A549 (cell line): ENCODE measurements around the gene LRP6. TPM values are rescaled to one million over a fixed set of nuclear protein-coding genes. Genes with fewer than 3 reads are reported as not detected.
A peak's percentile ranks its signal among the peaks of the same experiment; 100 is the strongest.

Experiments used
- ATAC-seq, 2 experiments: fragments of 200-7000 bp in 1 of 2; fragments of >200 bp in 1 of 2; cut with Nextera tagmentation in 1 of 2; cut with Tn5 transposase in 1 of 2; 3 replicates each; pipeline versions ENCODE4 v1.8.0 to v1.9.1; 2018 to 2020; ENCODE audit warnings: mild to moderate bottlenecking in 1 of 2, moderate library complexity in 1 of 2
- CTCF ChIA-PET: fragments of 300-600 bp; sonication (Branson Sonifier 250); formaldehyde crosslinking; extraction: SDS; loops from one replicate; lab custom pipeline; 2021; ENCODE audit warnings: antibody characterized with exemption, inconsistent platforms; lab: Yijun Ruan, JAX
- POLR2A ChIA-PET: fragments of 350-600 bp; formaldehyde crosslinking; extraction: SDS; loops from one replicate; lab custom pipeline; 2021; ENCODE audit warnings: antibody characterized with exemption, inconsistent platforms; lab: Yijun Ruan, JAX
- DNase-seq, 2 experiments: peaks; one replicate each; pipeline versions ENCODE4 v3.0.0 to v3.0.0-alpha.2; 2011 to 2016; ENCODE audit warnings: low read depth in 1 of 2, low spot score in 1 of 2
- FAIRE-seq: peaks from 2 replicates; lab custom pipeline; 2011; peaks lifted over from hg19 to GRCh38; lab: Jason Lieb, UNC
- H3K27ac ChIP-seq, 2 experiments: fragments of >200 bp; sonication (Bioruptor Twin); formaldehyde crosslinking; 3 replicates each; pipeline ENCODE4 v1.5.1; 2016 to 2017
- H3K4me1 ChIP-seq: fragments of >200 bp; sonication (Bioruptor Twin); formaldehyde crosslinking; 3 replicates; pipeline ENCODE4 v1.6.1; 2016
- H3K4me2 ChIP-seq: fragments of >200 bp; sonication (Bioruptor Twin); formaldehyde crosslinking; 3 replicates; pipeline ENCODE4 v1.6.1; 2016
- H3K4me3 ChIP-seq: fragments of >200 bp; sonication (Bioruptor Twin); formaldehyde crosslinking; 3 replicates; pipeline ENCODE4 v1.5.1; 2016
- H3K9me3 ChIP-seq: fragments of >200 bp; sonication (Bioruptor Twin); formaldehyde crosslinking; 3 replicates; pipeline ENCODE4 v1.6.1; 2016
- BCL3 ChIP-seq: fragments of >200 bp; sonication (Bioruptor Twin); formaldehyde crosslinking; IDR thresholded peaks from 3 replicates; pipeline ENCODE4 v1.6.1; 2016
- BHLHE40 ChIP-seq: IDR thresholded peaks from 2 replicates; pipeline ENCODE4 v1.6.1; 2012; ENCODE audit warnings: low read depth, low read length, inconsistent platforms
- CBX2 ChIP-seq: fragments of 200-600 bp; sonication (generic); IDR thresholded peaks from 2 replicates; pipeline ENCODE4 v1.6.1; 2016; ENCODE audit warnings: low read depth, mild to moderate bottlenecking, borderline replicate concordance
- CBX8 ChIP-seq: fragments of 200-600 bp; sonication (generic); IDR thresholded peaks from 2 replicates; pipeline ENCODE4 v1.6.1; 2016
- CEBPB ChIP-seq, 2 experiments: fragments of >200 bp in 1 of 2; sonication (Bioruptor Twin) in 1 of 2; formaldehyde crosslinking in 1 of 2; IDR thresholded peaks; 2 replicates each; pipeline ENCODE4 v1.6.1; 2012 to 2016
- CHD2 ChIP-seq: fragments of 150-350 bp; IDR thresholded peaks from 2 replicates; pipeline ENCODE4 v1.6.1; 2014; ENCODE audit warnings: low read length; ENCODE audit not compliant: partially characterized antibody
- CHD4 ChIP-seq: fragments of 200-600 bp; sonication (generic); IDR thresholded peaks from 2 replicates; pipeline ENCODE4 v1.6.1; 2016; ENCODE audit warnings: antibody characterized with exemption, mild to moderate bottlenecking, borderline replicate concordance
- CTCF ChIP-seq: fragments of >200 bp; sonication (Bioruptor Twin); formaldehyde crosslinking; IDR thresholded peaks from 3 replicates; pipeline ENCODE4 v1.5.1; 2016
- FOSB ChIP-seq: fragments of 250-450 bp; sonication (Bioruptor Pico); IDR thresholded peaks from 2 replicates; pipeline ENCODE4 v1.5.0; 2020; ENCODE audit warnings: mild to moderate bottlenecking, moderate library complexity
- HES2 ChIP-seq: fragments of >200 bp; sonication (Bioruptor Twin); formaldehyde crosslinking; IDR thresholded peaks from 2 replicates; pipeline ENCODE4 v1.6.1; 2016
- HOXB5 ChIP-seq: fragments of 250-450 bp; sonication (Bioruptor Pico); IDR thresholded peaks from 2 replicates; pipeline ENCODE4 v1.5.0; 2020; ENCODE audit warnings: mild to moderate bottlenecking, moderate library complexity
- JUNB ChIP-seq: fragments of >200 bp; sonication (Bioruptor Twin); formaldehyde crosslinking; IDR thresholded peaks from 2 replicates; pipeline ENCODE4 v1.6.1; 2016
- MAFK ChIP-seq: fragments of 450-650 bp; IDR thresholded peaks from 2 replicates; pipeline ENCODE4 v1.6.1; 2014; ENCODE audit not compliant: partially characterized antibody
- MAZ ChIP-seq: fragments of 150-350 bp; IDR thresholded peaks from 2 replicates; pipeline ENCODE4 v1.6.1; 2014; ENCODE audit warnings: antibody characterized with exemption, low read depth, low read length, borderline replicate concordance
- MYC ChIP-seq: IDR thresholded peaks from 2 replicates; pipeline ENCODE4 v1.6.1; 2012; ENCODE audit warnings: mild to moderate bottlenecking, inconsistent platforms, low read length, improper control_type of control experiment, borderline replicate concordance
- NPAS2 ChIP-seq: fragments of 250-450 bp; sonication (Bioruptor Pico); IDR thresholded peaks from 2 replicates; pipeline ENCODE4 v1.8.0; 2022; ENCODE audit warnings: mild to moderate bottlenecking, moderate library complexity, borderline replicate concordance
- POLR2A ChIP-seq: IDR thresholded peaks from 2 replicates; pipeline ENCODE4 v1.6.1; 2012; ENCODE audit warnings: mild to moderate bottlenecking, low read length
- RCOR1 ChIP-seq: fragments of 150-350 bp; IDR thresholded peaks from 2 replicates; pipeline ENCODE4 v1.6.1; 2014; ENCODE audit warnings: antibody characterized with exemption, low read length, low read depth
- RNF2 ChIP-seq: fragments of 200-600 bp; sonication (generic); IDR thresholded peaks from 2 replicates; pipeline ENCODE4 v1.6.1; 2016; ENCODE audit warnings: low read depth, mild to moderate bottlenecking, antibody characterized with exemption, moderate library complexity, borderline replicate concordance
- TP53 ChIP-seq: fragments of 250-450 bp; sonication (Bioruptor Pico); IDR thresholded peaks from 2 replicates; pipeline ENCODE4 v1.5.0; 2021; ENCODE audit warnings: mild to moderate bottlenecking, moderate library complexity
- USF2 ChIP-seq: fragments of 450-650 bp; IDR thresholded peaks from 2 replicates; pipeline ENCODE4 v1.6.1; 2014; ENCODE audit warnings: antibody characterized with exemption
- ZNF302 ChIP-seq: fragments of 250-450 bp; sonication (Bioruptor Pico); IDR thresholded peaks from 2 replicates; pipeline ENCODE4 v1.9.0; 2021; ENCODE audit warnings: inconsistent platforms, mild to moderate bottlenecking, moderate library complexity
- WGBS: methylation state at CpG from one replicate; pipeline ENCODE4 v1.1.6; 2017; ENCODE audit errors: missing lambda C conversion rate; 5-methylcytosine and 5-hydroxymethylcytosine counted together
- polyA plus RNA-seq, 4 experiments: library from polyadenylated mRNA; depleted of rRNA in 3 of 4; stranded (reverse); fragments of >200 nt; fragmentation: RNase III in 1 of 4; extraction: RNeasy Plus Mini Kit Qiagen cat#74134 plus additional on column Dnase treatment in 1 of 4; gene quantifications; 2 replicates in 3 of 4; 3 replicates in 1 of 4; pipeline ENCODE4 v1.2.3, GENCODE V29; 2011 to 2017

LRP6 gene
- polyA plus RNA-seq, 2 of the 4 experiments (the other 2 are of a cell fraction): 26.6 to 50.3 TPM

- peak overlapping the region; percentile 49 for H3K4me2 ChIP-seq
Observed at GRCh38 chr12:12138203-12139154, 128.4 kb downstream of the LRP6 start.

GRCh38 chr12:12133785-12134184 lies 133.1 kb downstream of the LRP6 start:
- no peak for DNase-seq
- no peak for ATAC-seq
- Histone ChIP-seq H3K9me3 (no peaks in the 10 kb centered on the region), H3K4me1 (peaks cover 16% of the 10 kb centered on the region), H3K4me2 (no peak overlapping the region), H3K4me3 (no peak overlapping the region), H3K27ac (no peak overlapping the region)
- ChIA-PET CTCF (no interaction called here), POLR2A (interaction anchor here (0.7 kb wide), 1 partner anchor 56 kb away, joined by 15 read pairs; no protein-coding TSS in a partner anchor)
- TF ChIP-seq RCOR1: no peak
- 0 out of 4 replicates have a peak, but pooled peaks of 1 of the 2 experiments have one; percentile 14 for TF ChIP-seq CEBPB (IDR thresholded peaks at IDR 0.05)
- no peak for FAIRE-seq
- WGBS: 93% methylated on average over 5 of the region's 5 CpGs

More at GRCh38 chr12:12138203-12139154, 128.4 kb downstream of the LRP6 start:
- Histone ChIP-seq H3K27ac (no peak overlapping the region), H3K4me1 (peaks cover 28% of the 10 kb centered on the region), H3K9me3 (no peaks in the 10 kb centered on the region), H3K4me3 (no peak overlapping the region)
- TF ChIP-seq MAZ: no peak
- no peak for TF ChIP-seq TP53 (CRISPR knock-in tag)
- TF ChIP-seq HOXB5 (CRISPR knock-in tag): no peak
- TF ChIP-seq MAFK: no peak
- TF ChIP-seq CEBPB (IDR thresholded peaks at IDR 0.05): no peak
- no peak for TF ChIP-seq CBX2
- FAIRE-seq: peak; percentile 7
- no peak for DNase-seq
- ChIA-PET POLR2A (no interaction called here), CTCF (interaction anchor here (1.4 to 2.1 kb wide), 2 partner anchors 11 to 189 kb away, joined by 3 to 9 read pairs; no protein-coding TSS in a partner anchor)
- 33% methylated on average over 3 of the region's 3 CpGs for WGBS
- no peak; a peak in 1 of 6 replicates for ATAC-seq

GRCh38 chr12:12133259-12133658 lies 133.6 kb downstream of the LRP6 start:
- 89% methylated on average over 3 of the region's 3 CpGs for WGBS
- H3K27ac ChIP-seq: no peak overlapping the region
- DNase-seq (no peak), ATAC-seq (no peak), FAIRE-seq (no peak)
- no peak for TF ChIP-seq RNF2
- TF ChIP-seq FOSB (CRISPR knock-in tag): no peak
- TF ChIP-seq JUNB: no peak
- TF ChIP-seq NPAS2 (CRISPR knock-in tag): no peak
- no peak for TF ChIP-seq CBX8
- H3K4me3 ChIP-seq: no peak overlapping the region
- POLR2A ChIA-PET: no interaction called here
- CTCF ChIA-PET: no interaction called here
- H3K4me1 ChIP-seq: peaks cover 11% of the 10 kb centered on the region
- no peaks in the 10 kb centered on the region for H3K9me3 ChIP-seq
- H3K4me2 ChIP-seq: no peak overlapping the region

DNA sequence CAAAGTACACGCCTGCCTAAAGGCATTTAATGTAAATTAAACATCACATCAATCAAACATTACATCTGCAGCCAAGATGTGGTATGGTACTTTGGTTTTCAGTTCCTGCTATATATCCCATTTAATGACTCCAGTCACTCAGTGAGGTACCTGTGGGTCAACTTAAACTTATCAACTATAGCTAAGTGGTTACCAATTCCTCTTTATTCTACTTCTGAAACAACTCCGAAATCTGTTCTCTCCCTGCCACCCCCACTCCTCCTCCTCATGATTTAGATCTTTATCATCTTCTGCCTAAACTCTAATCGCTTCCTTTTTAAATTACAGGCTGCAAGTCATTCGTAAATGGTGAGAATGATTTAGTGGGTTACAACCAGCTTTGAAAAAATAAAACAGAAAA lies 138.2 kb downstream of the LRP6 start:
- CTCF ChIA-PET: interaction anchor here (0.5 to 0.8 kb wide), 3 partner anchors 10 to 197 kb away, joined by 3 read pairs; no protein-coding TSS in a partner anchor
- TF ChIP-seq BHLHE40 (no peak), USF2 (no peak)
- Histone ChIP-seq H3K4me1 (no peaks in the 10 kb centered on the region), H3K9me3 (no peaks in the 10 kb centered on the region), H3K27ac (no peak overlapping the region), H3K4me2 (no peak overlapping the region), H3K4me3 (no peak overlapping the region)
- POLR2A ChIA-PET: interaction anchor here (0.7 kb wide), 1 partner anchor 42 kb away, joined by 3 read pairs; no protein-coding TSS in a partner anchor
- 92% methylated on average over 4 of the region's 4 CpGs for WGBS
- FAIRE-seq (no peak), ATAC-seq (no peak), DNase-seq (no peak)

- H3K27ac ChIP-seq: no peak overlapping the region
- ATAC-seq (no peak), FAIRE-seq (no peak), DNase-seq (no peak)
- H3K9me3 ChIP-seq: no peaks in the 10 kb centered on the region
- CTCF ChIA-PET: interaction anchor here (0.6 to 1.5 kb wide), 3 partner anchors 10 to 136 kb away, joined by 3 to 9 read pairs (median 3); no protein-coding TSS in a partner anchor
- H3K4me3 ChIP-seq: no peak overlapping the region
- no peak overlapping the region for H3K4me2 ChIP-seq
- POLR2A ChIA-PET: interaction anchor here (0.7 kb wide), 1 partner anchor 89 kb away, joined by 3 read pairs; no protein-coding TSS in a partner anchor
- WGBS: 89% methylated on average over 2 of the region's 2 CpGs
- H3K4me1 ChIP-seq: no peaks in the 10 kb centered on the region
- TF ChIP-seq BCL3: no peak
- TF ChIP-seq ZNF302 (CRISPR knock-in tag): no peak
- TF ChIP-seq CTCF: no peak
- TF ChIP-seq MYC: no peak
- TF ChIP-seq HES2: no peak
- no peak for TF ChIP-seq MAFK
- no peak for TF ChIP-seq HOXB5 (CRISPR knock-in tag)
- no peak for TF ChIP-seq CHD4
- no peak for TF ChIP-seq CHD2
- TF ChIP-seq POLR2A: no peak
Observed at GRCh38 chr12:12127304-12127703, 139.5 kb downstream of the LRP6 start.
